GM12864 (cell line): Measurements from ENCODE around the gene MRC2.

Experiments used
- DNase-seq: peaks from one replicate; pipeline ENCODE4 v3.0.0-alpha.2; 2011; ENCODE audit warnings: low read depth
- H3K4me3 ChIP-seq: 2 replicates; pipeline ENCODE4 v1.5.1; 2011; ENCODE audit warnings: mild to moderate bottlenecking, low read depth, low read length, control low read depth
- CTCF ChIP-seq: IDR thresholded peaks from 2 replicates; pipeline ENCODE4 v1.5.1; 2011; ENCODE audit warnings: low read depth, mild to moderate bottlenecking, moderate library complexity, low read length, control low read depth, inconsistent platforms; ENCODE audit errors: missing control alignments

Gene MRC2

GRCh38 chr17:62676231-62676943, 48.9 kb downstream of the MRC2 start:
- H3K4me3 ChIP-seq = no peak overlapping the region
- TF ChIP-seq CTCF = no peak

GRCh38 chr17:62676952-62677596, 49.6 kb downstream of the MRC2 start:
- no peak overlapping the region for H3K4me3 ChIP-seq
- no peak for DNase-seq
- no peak for TF ChIP-seq CTCF

More at GRCh38 chr17:62676231-62676943, 48.9 kb downstream of the MRC2 start:
- no peak for DNase-seq

GRCh38 chr17:62678214-62678919, 50.9 kb downstream of the MRC2 start:
- no peak for DNase-seq
- no peak overlapping the region for H3K4me3 ChIP-seq
- no peak for TF ChIP-seq CTCF

- no peak for TF ChIP-seq CTCF
- no peak for DNase-seq
- H3K4me3 ChIP-seq = no peak overlapping the region
These were observed 52.5 kb downstream of the MRC2 start for GRCh38 chr17:62679866-62680377.

- TF ChIP-seq CTCF = no peak
- H3K4me3 ChIP-seq = no peak overlapping the region
- DNase-seq = no peak
These were observed 53.1 kb downstream of the MRC2 start for GRCh38 chr17:62680541-62681052.

GRCh38 chr17:62681061-62681938, 53.8 kb downstream of the MRC2 start:
- H3K4me3 ChIP-seq = no peak overlapping the region
- no peak for TF ChIP-seq CTCF
- no peak for DNase-seq
